Measurements from ENCODE around the gene CAPN1. TPM values are rescaled to one million over a fixed set of nuclear protein-coding genes. Genes with fewer than 3 reads are reported as not detected.

CAPN1 gene
- polyA plus RNA-seq, 1 of the 3 experiments (the other 2 are of a cell fraction): 92.2 TPM

DNA sequence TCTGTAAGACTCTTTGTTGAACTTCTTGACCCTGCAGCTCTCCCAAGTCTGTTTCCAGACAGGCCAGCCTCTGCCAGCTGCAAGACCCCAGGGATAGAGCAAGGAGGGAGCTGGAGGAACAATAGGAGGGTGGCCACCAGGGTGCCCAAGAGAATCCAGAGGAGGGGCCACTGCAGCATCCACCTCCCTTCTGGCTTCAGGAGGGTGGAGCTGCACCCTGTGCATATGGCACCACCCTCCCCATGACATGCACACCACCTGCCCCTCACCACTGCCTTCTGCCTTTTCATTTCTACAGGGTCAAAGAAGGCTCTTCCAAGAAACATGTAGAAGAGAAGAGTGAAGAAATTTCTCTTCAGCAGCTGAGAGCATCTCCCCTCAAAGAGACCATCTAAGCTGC lies 60.0 kb downstream of the CAPN1 start:
- Histone ChIP-seq H3K4me2 (no peak overlapping the region), H3K4me3 (ENCODE audit: low read depth in 2 of 2, low read length in 1 of 2) (no peak overlapping the region), H3F3A (replicated peaks; ENCODE audit: insufficient read depth) (no peaks in the 10 kb centered on the region), H4K20me1 (ENCODE audit: insufficient read depth) (no peaks in the 10 kb centered on the region), H3K79me2 (ENCODE audit: insufficient read depth) (no peaks in the 10 kb centered on the region), H3K9ac (no peak overlapping the region), H3K9me3 (no peaks in the 10 kb centered on the region), H3K9me2 (no peaks in the 10 kb centered on the region), H2AFZ (ENCODE audit: low read depth) (no peak overlapping the region), H3K4me1 (ENCODE audit: control insufficient read depth in 1 of 2, insufficient read depth in 2 of 2, low read depth in 1 of 2, low read length in 1 of 2) (no peaks in the 10 kb centered on the region), H3K36me3 (replicated peaks in 1 of 2; ENCODE audit: control insufficient read depth in 1 of 2, insufficient read depth in 2 of 2, low read length in 1 of 2) (no peaks in the 10 kb centered on the region), H3K27me3 (ENCODE audit: insufficient read depth) (no peaks in the 10 kb centered on the region), H3K27ac (ENCODE audit: low read depth in 2 of 2, low read length in 1 of 2) (no peak overlapping the region)
- TF ChIP-seq RCOR1 (IDR thresholded peaks at IDR 0.05; ENCODE audit: low read length) (no peak), JUND (IDR thresholded peaks at IDR 0.05) (no peak), EP300 (IDR thresholded peaks at IDR 0.05; ENCODE audit: borderline replicate concordance in 1 of 2, low read depth in 1 of 2, low read length in 1 of 2) (no peak), RXRA (IDR thresholded peaks at IDR 0.05; ENCODE audit: borderline replicate concordance, low read depth) (no peak)
- TF ChIP-seq, protein P1, sequence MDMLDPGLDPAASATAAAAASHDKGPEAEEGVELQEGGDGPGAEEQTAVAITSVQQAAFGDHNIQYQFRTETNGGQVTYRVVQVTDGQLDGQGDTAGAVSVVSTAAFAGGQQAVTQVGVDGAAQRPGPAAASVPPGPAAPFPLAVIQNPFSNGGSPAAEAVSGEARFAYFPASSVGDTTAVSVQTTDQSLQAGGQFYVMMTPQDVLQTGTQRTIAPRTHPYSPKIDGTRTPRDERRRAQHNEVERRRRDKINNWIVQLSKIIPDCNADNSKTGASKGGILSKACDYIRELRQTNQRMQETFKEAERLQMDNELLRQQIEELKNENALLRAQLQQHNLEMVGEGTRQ (IDR thresholded peaks at IDR 0.05; ENCODE audit: borderline replicate concordance, low read depth, low read length): no peak
- ChIA-PET CTCF (interaction anchor here (0.6 to 4.1 kb wide), 3 partner anchors 12 to 74 kb away, joined by 3 to 21 read pairs (median 4); no protein-coding TSS in a partner anchor), POLR2A (interaction anchor here (0.6 kb wide), 1 partner anchor 108 kb away, joined by 4 read pairs; no protein-coding TSS in a partner anchor)
- DNase-seq: no peak

DNA sequence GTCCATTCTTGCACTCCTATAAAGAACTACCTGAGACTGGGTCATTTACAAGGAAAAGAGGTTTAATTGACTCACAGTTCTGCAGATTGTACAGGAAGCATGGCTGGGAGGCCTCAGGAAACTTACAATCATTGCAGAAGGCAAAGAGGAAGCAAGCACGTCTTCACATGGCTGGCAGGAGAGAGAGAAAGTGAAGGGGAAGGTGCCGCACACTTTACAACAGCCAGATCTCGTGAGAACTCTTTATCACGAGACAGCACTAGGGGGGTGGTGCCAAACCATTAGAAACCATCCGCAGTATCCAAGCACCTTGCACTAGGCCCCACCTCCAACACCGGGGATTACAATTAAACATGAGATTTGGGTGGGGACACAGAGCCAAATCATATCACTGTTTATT lies 60.7 kb downstream of the CAPN1 start:
- ChIA-PET POLR2A (no interaction called here), CTCF (interaction anchor here (0.6 to 4.1 kb wide), 3 partner anchors 12 to 74 kb away, joined by 4 to 21 read pairs (median 4); no protein-coding TSS in a partner anchor)
- no peak overlapping the region for H3K4me3 ChIP-seq (ENCODE audit: low read depth in 2 of 2, low read length in 1 of 2)
- TF ChIP-seq JUND (IDR thresholded peaks at IDR 0.05): no peak
- no peak for TF ChIP-seq MXI1 (IDR thresholded peaks at IDR 0.05; ENCODE audit: low read depth, low read length)
- TF ChIP-seq EP300 (IDR thresholded peaks at IDR 0.05; ENCODE audit: borderline replicate concordance in 1 of 2, low read depth in 1 of 2, low read length in 1 of 2): no peak
- TF ChIP-seq RAD21 (IDR thresholded peaks at IDR 0.05; ENCODE audit: low read length): no peak
- TF ChIP-seq MEF2A (IDR thresholded peaks at IDR 0.05; ENCODE audit: borderline replicate concordance, low read depth): no peak
- no peak for TF ChIP-seq GABPA (IDR thresholded peaks at IDR 0.05; ENCODE audit: low read depth)
- no peak for TF ChIP-seq FOXJ3 (CRISPR knock-in tag; IDR thresholded peaks at IDR 0.05)
- TF ChIP-seq, protein P2, sequence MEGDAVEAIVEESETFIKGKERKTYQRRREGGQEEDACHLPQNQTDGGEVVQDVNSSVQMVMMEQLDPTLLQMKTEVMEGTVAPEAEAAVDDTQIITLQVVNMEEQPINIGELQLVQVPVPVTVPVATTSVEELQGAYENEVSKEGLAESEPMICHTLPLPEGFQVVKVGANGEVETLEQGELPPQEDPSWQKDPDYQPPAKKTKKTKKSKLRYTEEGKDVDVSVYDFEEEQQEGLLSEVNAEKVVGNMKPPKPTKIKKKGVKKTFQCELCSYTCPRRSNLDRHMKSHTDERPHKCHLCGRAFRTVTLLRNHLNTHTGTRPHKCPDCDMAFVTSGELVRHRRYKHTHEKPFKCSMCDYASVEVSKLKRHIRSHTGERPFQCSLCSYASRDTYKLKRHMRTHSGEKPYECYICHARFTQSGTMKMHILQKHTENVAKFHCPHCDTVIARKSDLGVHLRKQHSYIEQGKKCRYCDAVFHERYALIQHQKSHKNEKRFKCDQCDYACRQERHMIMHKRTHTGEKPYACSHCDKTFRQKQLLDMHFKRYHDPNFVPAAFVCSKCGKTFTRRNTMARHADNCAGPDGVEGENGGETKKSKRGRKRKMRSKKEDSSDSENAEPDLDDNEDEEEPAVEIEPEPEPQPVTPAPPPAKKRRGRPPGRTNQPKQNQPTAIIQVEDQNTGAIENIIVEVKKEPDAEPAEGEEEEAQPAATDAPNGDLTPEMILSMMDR (IDR thresholded peaks at IDR 0.05): no peak
- TF ChIP-seq, protein P3, sequence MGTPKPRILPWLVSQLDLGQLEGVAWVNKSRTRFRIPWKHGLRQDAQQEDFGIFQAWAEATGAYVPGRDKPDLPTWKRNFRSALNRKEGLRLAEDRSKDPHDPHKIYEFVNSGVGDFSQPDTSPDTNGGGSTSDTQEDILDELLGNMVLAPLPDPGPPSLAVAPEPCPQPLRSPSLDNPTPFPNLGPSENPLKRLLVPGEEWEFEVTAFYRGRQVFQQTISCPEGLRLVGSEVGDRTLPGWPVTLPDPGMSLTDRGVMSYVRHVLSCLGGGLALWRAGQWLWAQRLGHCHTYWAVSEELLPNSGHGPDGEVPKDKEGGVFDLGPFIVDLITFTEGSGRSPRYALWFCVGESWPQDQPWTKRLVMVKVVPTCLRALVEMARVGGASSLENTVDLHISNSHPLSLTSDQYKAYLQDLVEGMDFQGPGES (IDR thresholded peaks at IDR 0.05; ENCODE audit: low read depth, low read length): no peak
- TF ChIP-seq, protein P1 (IDR thresholded peaks at IDR 0.05; ENCODE audit: borderline replicate concordance, low read depth, low read length): no peak
- no peak for TF ChIP-seq RCOR1 (IDR thresholded peaks at IDR 0.05; ENCODE audit: low read length)
- TF ChIP-seq EZH2phosphoT487 (IDR thresholded peaks at IDR 0.05; ENCODE audit: borderline replicate concordance, low read depth): no peak
- no peak for TF ChIP-seq RXRA (IDR thresholded peaks at IDR 0.05; ENCODE audit: borderline replicate concordance, low read depth)
- no peak for TF ChIP-seq YY1 (IDR thresholded peaks at IDR 0.05; ENCODE audit: low read depth)
- no peak for TF ChIP-seq FOXM1 (IDR thresholded peaks at IDR 0.05; ENCODE audit: low read depth)
- no peak for TF ChIP-seq FOSL2 (IDR thresholded peaks at IDR 0.05; ENCODE audit: borderline replicate concordance, low read depth)
- TF ChIP-seq TCF12 (IDR thresholded peaks at IDR 0.05): no peak
- no peak for TF ChIP-seq NRF1 (IDR thresholded peaks at IDR 0.05; ENCODE audit: low read depth, low read length)
- DNase-seq: no peak
- H3K9ac ChIP-seq: no peak overlapping the region
- no peaks in the 10 kb centered on the region for H3K9me3 ChIP-seq
- H3K27ac ChIP-seq (ENCODE audit: low read depth in 2 of 2, low read length in 1 of 2): no peak overlapping the region
- H3K4me1 ChIP-seq (ENCODE audit: control insufficient read depth in 1 of 2, insufficient read depth in 2 of 2, low read depth in 1 of 2, low read length in 1 of 2): no peaks in the 10 kb centered on the region
- 64% methylated on average over 6 of the region's 6 CpGs for WGBS (ENCODE audit: low lambda C conversion rate)
- H2AFZ ChIP-seq (ENCODE audit: low read depth): no peak overlapping the region
- H4K20me1 ChIP-seq (ENCODE audit: insufficient read depth): no peaks in the 10 kb centered on the region
- no peaks in the 10 kb centered on the region for H3K79me2 ChIP-seq (ENCODE audit: insufficient read depth)
- no peaks in the 10 kb centered on the region for H3K36me3 ChIP-seq (replicated peaks in 1 of 2; ENCODE audit: control insufficient read depth in 1 of 2, insufficient read depth in 2 of 2, low read length in 1 of 2)
- H3K4me2 ChIP-seq: no peak overlapping the region
- H3K9me2 ChIP-seq: no peaks in the 10 kb centered on the region
- H3K27me3 ChIP-seq (ENCODE audit: insufficient read depth): no peaks in the 10 kb centered on the region
- H3F3A ChIP-seq (replicated peaks; ENCODE audit: insufficient read depth): no peaks in the 10 kb centered on the region
